ENCODE measurements around the gene NCBP3.

NCBP3 gene

GRCh38 chr17:3821101-3821500 lies 24.9 kb downstream of the NCBP3 start:
- ChIA-PET POLR2A (ENCODE audit: low non-redundant PET) (no interaction called here), CTCF (interaction anchor here (0.8 kb wide), 1 partner anchor 92 kb away, joined by 5 read pairs; no protein-coding TSS in a partner anchor)
- DNase-seq (ENCODE audit: low spot score) = no peak
- no peak for TF ChIP-seq CTCF (conservative IDR thresholded peaks at IDR 0.05; ENCODE audit: low read depth)
- no peak overlapping the region for H3K27ac ChIP-seq

GRCh38 chr17:3818786-3819185 lies 27.3 kb downstream of the NCBP3 start:
- no peak for TF ChIP-seq CTCF (conservative IDR thresholded peaks at IDR 0.05; ENCODE audit: low read depth)
- ChIA-PET POLR2A (ENCODE audit: low non-redundant PET) (no interaction called here), CTCF (interaction anchor here (3.3 kb wide), 1 partner anchor 81 kb away, joined by 10 read pairs; no protein-coding TSS in a partner anchor)
- no peak for DNase-seq (ENCODE audit: low spot score)
- no peak overlapping the region for H3K27ac ChIP-seq

- no peak for TF ChIP-seq CTCF (conservative IDR thresholded peaks at IDR 0.05; ENCODE audit: low read depth)
- CTCF ChIA-PET = interaction anchor here (0.6 to 3.3 kb wide), 3 partner anchors 11 to 85 kb away, joined by 3 to 10 read pairs (median 3); no protein-coding TSS in a partner anchor
- H3K27ac ChIP-seq = no peak overlapping the region
- POLR2A ChIA-PET (ENCODE audit: low non-redundant PET) = no interaction called here
- DNase-seq (ENCODE audit: low spot score) = no peak
These were observed 28.0 kb downstream of the NCBP3 start for GRCh38 chr17:3817851-3818605.

- POLR2A ChIA-PET (ENCODE audit: low non-redundant PET) = interaction anchor here (0.6 kb wide), 1 partner anchor 51 kb away, joined by 5 read pairs; no protein-coding TSS in a partner anchor
- TF ChIP-seq CTCF (conservative IDR thresholded peaks at IDR 0.05; ENCODE audit: low read depth) = no peak
- DNase-seq (ENCODE audit: low spot score) = no peak
- CTCF ChIA-PET = interaction anchor here (1.2 to 3.3 kb wide), 2 partner anchors 28 to 78 kb away, joined by 4 to 10 read pairs; no protein-coding TSS in a partner anchor
- H3K27ac ChIP-seq = no peak overlapping the region
These were observed 30.1 kb downstream of the NCBP3 start for GRCh38 chr17:3815925-3816324.

- DNase-seq (ENCODE audit: low spot score) = no peak
- ChIA-PET CTCF (interaction anchor here (1.2 kb wide), 1 partner anchor 78 kb away, joined by 6 read pairs; no protein-coding TSS in a partner anchor), POLR2A (ENCODE audit: low non-redundant PET) (no interaction called here)
- no peak overlapping the region for H3K27ac ChIP-seq
- TF ChIP-seq CTCF (conservative IDR thresholded peaks at IDR 0.05; ENCODE audit: low read depth) = no peak
These were observed 30.9 kb downstream of the NCBP3 start for GRCh38 chr17:3815122-3815521.

- H3K27ac ChIP-seq = no peak overlapping the region
- DNase-seq (ENCODE audit: low spot score) = no peak
- CTCF ChIA-PET = interaction anchor here (1.2 kb wide), 1 partner anchor 77 kb away, joined by 6 read pairs; no protein-coding TSS in a partner anchor
- POLR2A ChIA-PET (ENCODE audit: low non-redundant PET) = no interaction called here
- TF ChIP-seq CTCF (conservative IDR thresholded peaks at IDR 0.05; ENCODE audit: low read depth) = no peak
These were observed 31.7 kb downstream of the NCBP3 start for GRCh38 chr17:3814361-3814760.

Measured in RWPE1 (cell line).